Right lobe of liver (tissue), 4 donors: ENCODE data around the gene GALNS.

ENCODE experiments used
- CTCF ChIP-seq, 4 donors: fragments of 200-600 bp in 3 of 4; fragments of 450-650 bp in 1 of 4; IDR thresholded peaks; one replicate each; pipeline versions ENCODE4 v1.5.1 to v1.8.0; 2016 to 2022; ENCODE audit warnings: antibody characterized with exemption in 4 of 4, mild to moderate bottlenecking in 2 of 4
- POLR2A ChIP-seq: fragments of 450-650 bp; IDR thresholded peaks from one replicate; pipeline ENCODE4 v1.6.1; 2017; ENCODE audit warnings: antibody characterized with exemption, mild to moderate bottlenecking
- donor health status: DM: no; HTN: no; CAD: no.
- donor health status: DM: no; HTN: no; CAD: no.
- donor health status: DM: no; HTN: yes; CAD: no.

GRCh38 chr16:88796278-88796677 lies 60.5 kb downstream of the GALNS start:
- TF ChIP-seq CTCF (IDR thresholded peaks at IDR 0.05) (no peak), POLR2A (no peak)
